ENCODE data around the gene EMC10. TPM values are rescaled to one million over a fixed set of nuclear protein-coding genes. Genes with fewer than 3 reads are reported as not detected.

Gene EMC10
- total and polyA plus RNA-seq, 9 donors = 84.2 to 122 (median 92.4) TPM

GRCh38 chr19:50450369-50451222 lies 25.7 kb upstream of the EMC10 start:
- Histone ChIP-seq H3K27ac (ENCODE audit: low read length) (no peak overlapping the region), H3K36me3 (ENCODE audit: control insufficient read depth, insufficient read depth, low read length) (peaks cover 13% of the 10 kb centered on the region), H3K4me1 (ENCODE audit: control insufficient read depth, insufficient read depth, low read length) (no peaks in the 10 kb centered on the region), H3K9me3 (replicated peaks; ENCODE audit: control insufficient read depth, low read depth, low read length) (no peaks in the 10 kb centered on the region), H3K27me3 (ENCODE audit: control insufficient read depth, insufficient read depth, low read length) (peaks cover 15% of the 10 kb centered on the region), H3K4me3 (ENCODE audit: low read length) (no peak overlapping the region)
- no peak for DNase-seq
- WGBS (ENCODE audit: insufficient coverage) = 55% methylated on average over 19 of the region's 30 CpGs

GRCh38 chr19:50451223-50451534 lies 25.1 kb upstream of the EMC10 start:
- Histone ChIP-seq H3K4me1 (ENCODE audit: control insufficient read depth, insufficient read depth, low read length) (no peaks in the 10 kb centered on the region), H3K9me3 (replicated peaks; ENCODE audit: control insufficient read depth, low read depth, low read length) (no peaks in the 10 kb centered on the region), H3K36me3 (ENCODE audit: control insufficient read depth, insufficient read depth, low read length) (peaks cover 13% of the 10 kb centered on the region), H3K27ac (ENCODE audit: low read length) (no peak overlapping the region), H3K4me3 (ENCODE audit: low read length) (no peak overlapping the region), H3K27me3 (ENCODE audit: control insufficient read depth, insufficient read depth, low read length) (peaks cover 15% of the 10 kb centered on the region)
- DNase-seq = no peak
- 30% methylated on average over 13 of the region's 13 CpGs for WGBS (ENCODE audit: insufficient coverage)

- Histone ChIP-seq H3K9me3 (replicated peaks; ENCODE audit: control insufficient read depth, low read depth, low read length) (no peaks in the 10 kb centered on the region), H3K36me3 (ENCODE audit: control insufficient read depth, insufficient read depth, low read length) (peaks cover 7% of the 10 kb centered on the region)
Observed at GRCh38 chr19:50453243-50453642, 23.1 kb upstream of the EMC10 start.

GRCh38 chr19:50455992-50456391 lies 20.3 kb upstream of the EMC10 start:
- no peak for DNase-seq
- H3K36me3 ChIP-seq (ENCODE audit: control insufficient read depth, insufficient read depth, low read length) = no peaks in the 10 kb centered on the region
- H3K27ac ChIP-seq (ENCODE audit: low read length) = no peak overlapping the region
- H3K4me3 ChIP-seq (ENCODE audit: low read length) = no peak overlapping the region
- 91% methylated on average over 2 of the region's 2 CpGs for WGBS (ENCODE audit: insufficient coverage)
- H3K4me1 ChIP-seq (ENCODE audit: control insufficient read depth, insufficient read depth, low read length) = peaks cover 5% of the 10 kb centered on the region
- H3K27me3 ChIP-seq (ENCODE audit: control insufficient read depth, insufficient read depth, low read length) = peaks cover 25% of the 10 kb centered on the region
- no peaks in the 10 kb centered on the region for H3K9me3 ChIP-seq (replicated peaks; ENCODE audit: control insufficient read depth, low read depth, low read length)

More at GRCh38 chr19:50453243-50453642, 23.1 kb upstream of the EMC10 start:
- H3K27me3 ChIP-seq (ENCODE audit: control insufficient read depth, insufficient read depth, low read length) = peaks cover 25% of the 10 kb centered on the region
- no peak overlapping the region for H3K27ac ChIP-seq (ENCODE audit: low read length)
- 80% methylated on average over 1 of the region's 3 CpGs for WGBS (ENCODE audit: insufficient coverage)
- no peak for DNase-seq
- H3K4me3 ChIP-seq (ENCODE audit: low read length) = no peak overlapping the region
- peaks cover 1% of the 10 kb centered on the region for H3K4me1 ChIP-seq (ENCODE audit: control insufficient read depth, insufficient read depth, low read length)

- DNase-seq = no peak
- Histone ChIP-seq H3K27me3 (ENCODE audit: control insufficient read depth, insufficient read depth, low read length) (peaks cover 24% of the 10 kb centered on the region), H3K27ac (ENCODE audit: low read length) (no peak overlapping the region), H3K36me3 (ENCODE audit: control insufficient read depth, insufficient read depth, low read length) (no peaks in the 10 kb centered on the region), H3K9me3 (replicated peaks; ENCODE audit: control insufficient read depth, low read depth, low read length) (no peaks in the 10 kb centered on the region), H3K4me3 (ENCODE audit: low read length) (no peak overlapping the region), H3K4me1 (ENCODE audit: control insufficient read depth, insufficient read depth, low read length) (peaks cover 5% of the 10 kb centered on the region)
- WGBS (ENCODE audit: insufficient coverage) = 70% methylated on average over 5 of the region's 5 CpGs
Observed at GRCh38 chr19:50457300-50457699, 19.0 kb upstream of the EMC10 start.

- no peak for DNase-seq
- Histone ChIP-seq H3K36me3 (ENCODE audit: control insufficient read depth, insufficient read depth, low read length) (no peaks in the 10 kb centered on the region), H3K27ac (ENCODE audit: low read length) (no peak overlapping the region), H3K4me3 (ENCODE audit: low read length) (no peak overlapping the region), H3K9me3 (replicated peaks; ENCODE audit: control insufficient read depth, low read depth, low read length) (no peaks in the 10 kb centered on the region), H3K27me3 (ENCODE audit: control insufficient read depth, insufficient read depth, low read length) (peaks cover 21% of the 10 kb centered on the region), H3K4me1 (ENCODE audit: control insufficient read depth, insufficient read depth, low read length) (peaks cover 5% of the 10 kb centered on the region)
- WGBS (ENCODE audit: insufficient coverage) = 23% methylated on average over 45 of the region's 50 CpGs
Observed at GRCh38 chr19:50458396-50459066, 17.8 kb upstream of the EMC10 start.

GRCh38 chr19:50459067-50459456 lies 17.2 kb upstream of the EMC10 start:
- Histone ChIP-seq H3K4me1 (ENCODE audit: control insufficient read depth, insufficient read depth, low read length) (peaks cover 5% of the 10 kb centered on the region), H3K4me3 (ENCODE audit: low read length) (no peak overlapping the region), H3K27me3 (ENCODE audit: control insufficient read depth, insufficient read depth, low read length) (peaks cover 21% of the 10 kb centered on the region), H3K36me3 (ENCODE audit: control insufficient read depth, insufficient read depth, low read length) (no peaks in the 10 kb centered on the region), H3K27ac (ENCODE audit: low read length) (no peak overlapping the region), H3K9me3 (replicated peaks; ENCODE audit: control insufficient read depth, low read depth, low read length) (no peaks in the 10 kb centered on the region)
- WGBS (ENCODE audit: insufficient coverage) = 49% methylated on average over 32 of the region's 32 CpGs
- DNase-seq = no peak

GRCh38 chr19:50459638-50460037 lies 16.7 kb upstream of the EMC10 start:
- no peak for DNase-seq
- no peaks in the 10 kb centered on the region for H3K36me3 ChIP-seq (ENCODE audit: control insufficient read depth, insufficient read depth, low read length)
- H3K27me3 ChIP-seq (ENCODE audit: control insufficient read depth, insufficient read depth, low read length) = peaks cover 21% of the 10 kb centered on the region
- peaks cover 5% of the 10 kb centered on the region for H3K4me1 ChIP-seq (ENCODE audit: control insufficient read depth, insufficient read depth, low read length)
- no CpG with 5 or more reads among the region's 1 CpG for WGBS (ENCODE audit: insufficient coverage)
- no peaks in the 10 kb centered on the region for H3K9me3 ChIP-seq (replicated peaks; ENCODE audit: control insufficient read depth, low read depth, low read length)
- H3K4me3 ChIP-seq (ENCODE audit: low read length) = no peak overlapping the region
- H3K27ac ChIP-seq (ENCODE audit: low read length) = no peak overlapping the region

GRCh38 chr19:50460161-50460765 lies 16.0 kb upstream of the EMC10 start:
- no peak overlapping the region for H3K4me3 ChIP-seq (ENCODE audit: low read length)
- H3K4me1 ChIP-seq (ENCODE audit: control insufficient read depth, insufficient read depth, low read length) = peaks cover 6% of the 10 kb centered on the region
- no peaks in the 10 kb centered on the region for H3K9me3 ChIP-seq (replicated peaks; ENCODE audit: control insufficient read depth, low read depth, low read length)
- no peak for DNase-seq
- H3K27me3 ChIP-seq (ENCODE audit: control insufficient read depth, insufficient read depth, low read length) = peaks cover 19% of the 10 kb centered on the region
- H3K36me3 ChIP-seq (ENCODE audit: control insufficient read depth, insufficient read depth, low read length) = no peaks in the 10 kb centered on the region
- WGBS (ENCODE audit: insufficient coverage) = 35% methylated on average over 13 of the region's 13 CpGs
- H3K27ac ChIP-seq (ENCODE audit: low read length) = no peak overlapping the region
